Mesangial cell (primary cell): ENCODE measurements around the gene PLEKHM1. TPM values are rescaled to one million over a fixed set of nuclear protein-coding genes. Genes with fewer than 3 reads are reported as not detected.

ENCODE experiments used
- total RNA-seq: library from RNA; depleted of rRNA; stranded (reverse); fragments of >200 nt; gene quantifications from 2 replicates; pipeline ENCODE4 v1.2.3, GENCODE V29; 2015

Gene PLEKHM1
- 11.9 and 22.2 TPM in 2 replicates for total RNA-seq

DNA sequence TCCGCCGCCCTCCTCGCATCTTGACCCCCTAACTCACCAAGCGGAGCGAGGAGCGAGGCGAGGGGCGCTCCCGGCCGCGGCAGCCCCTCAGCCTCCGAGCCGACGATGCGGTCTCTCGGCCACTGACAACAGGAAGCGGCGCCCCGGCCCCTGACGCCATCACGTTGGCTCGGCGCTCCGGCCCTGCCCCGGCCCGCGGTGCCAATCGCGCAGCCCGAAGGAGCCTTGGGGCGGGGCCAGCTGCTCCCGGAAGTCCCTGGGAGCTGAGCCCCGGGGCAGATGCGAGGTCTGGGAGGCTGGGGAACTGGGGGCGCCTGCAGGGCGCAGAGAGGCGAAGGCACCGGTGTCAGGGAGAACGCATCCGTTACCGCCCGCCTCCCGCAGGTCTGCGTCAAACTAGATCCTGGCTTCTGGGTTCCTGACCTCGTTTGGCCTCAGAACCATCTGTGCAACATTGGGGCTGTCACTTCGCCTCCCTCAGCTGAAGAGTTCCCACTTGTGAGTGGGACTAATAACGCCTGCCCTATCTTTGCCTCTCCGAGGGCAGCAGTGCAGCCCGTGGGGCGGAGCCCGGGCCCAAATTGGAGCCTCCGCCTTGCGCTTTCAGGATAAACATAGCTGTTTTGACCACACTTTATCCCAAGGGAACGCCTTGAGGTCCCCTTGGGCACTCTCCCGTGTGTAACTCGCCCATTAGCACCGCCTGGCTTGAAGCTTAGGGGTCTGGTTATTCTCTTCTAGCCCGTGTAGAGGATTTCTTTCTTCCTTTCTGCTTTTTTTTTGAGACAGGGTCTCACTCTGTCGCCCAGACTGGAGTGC, at the start of gene PLEKHM1:
Gene PLEKHM1 (minus strand): TSS at position 107 of the 819 bp plus-strand sequence. CDS start 8,237 bp downstream, outside the sequence.

DNA sequence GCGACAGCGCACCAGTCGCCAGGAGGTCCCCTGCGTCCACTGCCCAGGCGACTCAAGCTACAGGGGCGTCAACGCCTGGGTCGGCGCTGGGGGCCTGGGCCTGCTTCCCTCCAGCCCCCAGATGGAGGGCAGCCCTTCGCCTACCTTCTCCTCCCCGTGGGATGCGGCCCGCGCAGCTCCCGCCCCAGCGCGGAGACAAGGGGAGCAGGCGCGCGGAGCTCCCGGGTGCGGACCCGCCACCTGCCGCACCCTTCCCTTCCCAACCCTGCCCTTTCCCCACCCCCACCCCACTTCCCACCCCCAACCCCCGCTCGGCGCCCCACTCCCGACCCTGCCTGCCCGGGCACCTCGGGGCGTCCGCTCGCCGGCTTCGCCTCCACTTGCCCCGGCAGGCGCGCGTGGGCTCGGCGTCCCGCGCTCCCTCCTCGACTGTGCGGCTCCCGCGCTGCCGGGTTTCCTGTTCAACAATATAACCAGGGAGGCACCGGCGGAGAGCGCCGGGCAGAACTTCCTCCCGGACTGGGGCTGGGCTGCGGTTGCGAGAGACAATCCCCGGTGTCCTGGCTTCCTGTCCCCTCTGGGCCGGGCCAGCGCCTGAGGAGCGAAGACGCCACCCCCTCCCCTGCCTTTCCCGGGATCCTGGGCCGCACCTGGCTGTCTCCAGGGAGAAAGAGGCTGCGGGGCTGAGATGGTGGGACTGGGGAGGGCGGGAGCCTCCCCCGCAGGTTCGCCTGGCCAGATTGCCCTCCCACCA, 57.9 kb downstream of the PLEKHM1 start, which contains the start of gene ARHGAP27:
Gene ARHGAP27 (minus strand): TSS at position 466 of the 754 bp plus-strand sequence. CDS start 2,591 bp downstream, outside the sequence.

Other genes with a start within 250 kb of the PLEKHM1 start
- not detected in 2 replicates for gene SPATA32, start 228.6 kb downstream of the PLEKHM1 start, total RNA-seq
- gene MAP3K14, start 173.7 kb downstream of the PLEKHM1 start, total RNA-seq: 4.6 and 6.0 TPM in 2 replicates
- 11.1 and 14.1 TPM in 2 replicates for gene ARHGAP27, start 57.9 kb downstream of the PLEKHM1 start, total RNA-seq